K562 (cell line): ENCODE data around the gene CSNK1G3.

Source experiments
- ATF7 ChIP-seq: fragments of 450-650 bp; IDR thresholded peaks from 2 replicates; pipeline ENCODE4 v1.7.1; 2014; ENCODE audit warnings: mild to moderate bottlenecking, moderate library complexity
- BACH1 ChIP-seq: fragments of 200-800 bp; sonication (Bioruptor generic); IDR thresholded peaks from 2 replicates; pipeline ENCODE4 v1.6.1; 2016; ENCODE audit warnings: missing genetic modification characterization, missing compliant biosample characterization
- CEBPB ChIP-seq: fragments of 450-650 bp; IDR thresholded peaks from 2 replicates; pipeline ENCODE4 v1.6.1; 2016; ENCODE audit warnings: missing genetic modification characterization, missing compliant biosample characterization
- IRF2 ChIP-seq: sonication (generic); formaldehyde crosslinking; IDR thresholded peaks from 2 replicates; pipeline ENCODE4 v1.8.1; 2022; ENCODE audit warnings: mild to moderate bottlenecking, missing genetic modification reagents
- JUNB ChIP-seq: fragments of 450-650 bp; formaldehyde crosslinking; conservative IDR thresholded peaks from 2 replicates; pipeline ENCODE4 v1.4.0; 2020; ENCODE audit warnings: mild to moderate bottlenecking
- POLR2AphosphoS5 ChIP-seq: IDR thresholded peaks from 2 replicates; pipeline ENCODE4 v1.6.1; 2011; ENCODE audit warnings: mild to moderate bottlenecking, low read depth, low read length, moderate library complexity; ENCODE audit not compliant: control insufficient read depth, insufficient read depth
- TF ChIP-seq, protein P1 (sequence below): sonication (generic); formaldehyde crosslinking; IDR thresholded peaks from 2 replicates; pipeline ENCODE4 v1.8.0; 2022; ENCODE audit warnings: mild to moderate bottlenecking, missing genetic modification reagents
- TF ChIP-seq, protein P2 (sequence below): sonication (generic); formaldehyde crosslinking; IDR thresholded peaks from 2 replicates; pipeline ENCODE4 v1.8.0; 2022; ENCODE audit warnings: mild to moderate bottlenecking, missing genetic modification reagents
- TF ChIP-seq, protein P3 (sequence below): fragments of 250-450 bp; sonication (Bioruptor Pico); IDR thresholded peaks from 2 replicates; pipeline ENCODE4 v1.8.0; 2022; ENCODE audit warnings: moderate library complexity, mild to moderate bottlenecking, inconsistent platforms
- TF ChIP-seq, protein P4 (sequence below), 3 experiments: IDR thresholded peaks in 2 of 3; conservative IDR thresholded peaks in 1 of 3; 2 replicates each; pipeline ENCODE4 v1.5.1; 2011 to 2012; ENCODE audit warnings: low read length in 3 of 3, mild to moderate bottlenecking in 3 of 3, control low read depth in 2 of 3, improper control_type of control experiment in 1 of 3, inconsistent platforms in 1 of 3, low read depth in 1 of 3, mixed read lengths in 1 of 3, moderate library complexity in 1 of 3; ENCODE audit not compliant: insufficient read depth in 2 of 3

DNA sequence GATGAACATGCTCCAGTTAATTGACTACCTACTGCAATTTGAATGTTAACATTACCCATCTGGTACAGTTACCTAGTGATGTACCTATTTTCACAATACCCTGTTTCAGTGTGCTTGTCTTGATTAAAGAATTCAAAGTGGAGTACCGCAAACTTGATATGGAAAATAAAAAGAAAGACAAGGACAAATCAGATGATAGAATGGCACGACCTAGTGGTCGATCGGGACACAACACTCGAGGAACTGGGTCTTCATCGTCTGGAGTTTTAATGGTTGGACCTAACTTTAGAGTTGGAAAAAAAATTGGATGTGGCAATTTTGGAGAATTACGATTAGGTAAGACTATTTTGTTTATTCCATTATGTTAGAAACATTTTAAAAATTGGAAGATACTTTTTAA lies 33.5 kb downstream of the CSNK1G3 start:
- TF ChIP-seq BACH1 (tag) (no peak), JUNB (CRISPR knock-in tag) (no peak), IRF2 (CRISPR knock-in tag) (no peak), ATF7 (no peak), CEBPB (no peak), POLR2AphosphoS5 (no peak)
- TF ChIP-seq, protein P1, sequence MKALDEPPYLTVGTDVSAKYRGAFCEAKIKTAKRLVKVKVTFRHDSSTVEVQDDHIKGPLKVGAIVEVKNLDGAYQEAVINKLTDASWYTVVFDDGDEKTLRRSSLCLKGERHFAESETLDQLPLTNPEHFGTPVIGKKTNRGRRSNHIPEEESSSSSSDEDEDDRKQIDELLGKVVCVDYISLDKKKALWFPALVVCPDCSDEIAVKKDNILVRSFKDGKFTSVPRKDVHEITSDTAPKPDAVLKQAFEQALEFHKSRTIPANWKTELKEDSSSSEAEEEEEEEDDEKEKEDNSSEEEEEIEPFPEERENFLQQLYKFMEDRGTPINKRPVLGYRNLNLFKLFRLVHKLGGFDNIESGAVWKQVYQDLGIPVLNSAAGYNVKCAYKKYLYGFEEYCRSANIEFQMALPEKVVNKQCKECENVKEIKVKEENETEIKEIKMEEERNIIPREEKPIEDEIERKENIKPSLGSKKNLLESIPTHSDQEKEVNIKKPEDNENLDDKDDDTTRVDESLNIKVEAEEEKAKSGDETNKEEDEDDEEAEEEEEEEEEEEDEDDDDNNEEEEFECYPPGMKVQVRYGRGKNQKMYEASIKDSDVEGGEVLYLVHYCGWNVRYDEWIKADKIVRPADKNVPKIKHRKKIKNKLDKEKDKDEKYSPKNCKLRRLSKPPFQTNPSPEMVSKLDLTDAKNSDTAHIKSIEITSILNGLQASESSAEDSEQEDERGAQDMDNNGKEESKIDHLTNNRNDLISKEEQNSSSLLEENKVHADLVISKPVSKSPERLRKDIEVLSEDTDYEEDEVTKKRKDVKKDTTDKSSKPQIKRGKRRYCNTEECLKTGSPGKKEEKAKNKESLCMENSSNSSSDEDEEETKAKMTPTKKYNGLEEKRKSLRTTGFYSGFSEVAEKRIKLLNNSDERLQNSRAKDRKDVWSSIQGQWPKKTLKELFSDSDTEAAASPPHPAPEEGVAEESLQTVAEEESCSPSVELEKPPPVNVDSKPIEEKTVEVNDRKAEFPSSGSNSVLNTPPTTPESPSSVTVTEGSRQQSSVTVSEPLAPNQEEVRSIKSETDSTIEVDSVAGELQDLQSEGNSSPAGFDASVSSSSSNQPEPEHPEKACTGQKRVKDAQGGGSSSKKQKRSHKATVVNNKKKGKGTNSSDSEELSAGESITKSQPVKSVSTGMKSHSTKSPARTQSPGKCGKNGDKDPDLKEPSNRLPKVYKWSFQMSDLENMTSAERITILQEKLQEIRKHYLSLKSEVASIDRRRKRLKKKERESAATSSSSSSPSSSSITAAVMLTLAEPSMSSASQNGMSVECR: no peak
- TF ChIP-seq, protein P2, sequence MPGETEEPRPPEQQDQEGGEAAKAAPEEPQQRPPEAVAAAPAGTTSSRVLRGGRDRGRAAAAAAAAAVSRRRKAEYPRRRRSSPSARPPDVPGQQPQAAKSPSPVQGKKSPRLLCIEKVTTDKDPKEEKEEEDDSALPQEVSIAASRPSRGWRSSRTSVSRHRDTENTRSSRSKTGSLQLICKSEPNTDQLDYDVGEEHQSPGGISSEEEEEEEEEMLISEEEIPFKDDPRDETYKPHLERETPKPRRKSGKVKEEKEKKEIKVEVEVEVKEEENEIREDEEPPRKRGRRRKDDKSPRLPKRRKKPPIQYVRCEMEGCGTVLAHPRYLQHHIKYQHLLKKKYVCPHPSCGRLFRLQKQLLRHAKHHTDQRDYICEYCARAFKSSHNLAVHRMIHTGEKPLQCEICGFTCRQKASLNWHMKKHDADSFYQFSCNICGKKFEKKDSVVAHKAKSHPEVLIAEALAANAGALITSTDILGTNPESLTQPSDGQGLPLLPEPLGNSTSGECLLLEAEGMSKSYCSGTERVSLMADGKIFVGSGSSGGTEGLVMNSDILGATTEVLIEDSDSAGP (CRISPR knock-in tag): no peak
- TF ChIP-seq, protein P3, sequence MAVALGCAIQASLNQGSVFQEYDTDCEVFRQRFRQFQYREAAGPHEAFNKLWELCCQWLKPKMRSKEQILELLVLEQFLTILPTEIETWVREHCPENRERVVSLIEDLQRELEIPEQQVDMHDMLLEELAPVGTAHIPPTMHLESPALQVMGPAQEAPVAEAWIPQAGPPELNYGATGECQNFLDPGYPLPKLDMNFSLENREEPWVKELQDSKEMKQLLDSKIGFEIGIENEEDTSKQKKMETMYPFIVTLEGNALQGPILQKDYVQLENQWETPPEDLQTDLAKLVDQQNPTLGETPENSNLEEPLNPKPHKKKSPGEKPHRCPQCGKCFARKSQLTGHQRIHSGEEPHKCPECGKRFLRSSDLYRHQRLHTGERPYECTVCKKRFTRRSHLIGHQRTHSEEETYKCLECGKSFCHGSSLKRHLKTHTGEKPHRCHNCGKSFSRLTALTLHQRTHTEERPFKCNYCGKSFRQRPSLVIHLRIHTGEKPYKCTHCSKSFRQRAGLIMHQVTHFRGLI: no peak
- TF ChIP-seq, protein P4, sequence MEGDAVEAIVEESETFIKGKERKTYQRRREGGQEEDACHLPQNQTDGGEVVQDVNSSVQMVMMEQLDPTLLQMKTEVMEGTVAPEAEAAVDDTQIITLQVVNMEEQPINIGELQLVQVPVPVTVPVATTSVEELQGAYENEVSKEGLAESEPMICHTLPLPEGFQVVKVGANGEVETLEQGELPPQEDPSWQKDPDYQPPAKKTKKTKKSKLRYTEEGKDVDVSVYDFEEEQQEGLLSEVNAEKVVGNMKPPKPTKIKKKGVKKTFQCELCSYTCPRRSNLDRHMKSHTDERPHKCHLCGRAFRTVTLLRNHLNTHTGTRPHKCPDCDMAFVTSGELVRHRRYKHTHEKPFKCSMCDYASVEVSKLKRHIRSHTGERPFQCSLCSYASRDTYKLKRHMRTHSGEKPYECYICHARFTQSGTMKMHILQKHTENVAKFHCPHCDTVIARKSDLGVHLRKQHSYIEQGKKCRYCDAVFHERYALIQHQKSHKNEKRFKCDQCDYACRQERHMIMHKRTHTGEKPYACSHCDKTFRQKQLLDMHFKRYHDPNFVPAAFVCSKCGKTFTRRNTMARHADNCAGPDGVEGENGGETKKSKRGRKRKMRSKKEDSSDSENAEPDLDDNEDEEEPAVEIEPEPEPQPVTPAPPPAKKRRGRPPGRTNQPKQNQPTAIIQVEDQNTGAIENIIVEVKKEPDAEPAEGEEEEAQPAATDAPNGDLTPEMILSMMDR (IDR thresholded peaks at IDR 0.05 in 2 of 3, conservative IDR thresholded peaks at IDR 0.05 in 1 of 3; ENCODE audit: insufficient read depth in 2 of 3, low read depth in 1 of 3, low read length in 3 of 3): peak; percentile 51 to 73 (median 70)
